Pancreas (tissue), 10 donors: ENCODE data around the gene FYCO1. TPM values are rescaled to one million over a fixed set of nuclear protein-coding genes. Genes with fewer than 3 reads are reported as not detected.

Source experiments
- ATAC-seq, 4 donors: fragments of 200-7000 bp; cut with Tn5 transposase; one replicate each; pipeline versions ENCODE4 v1.8.0 to v1.9.1; 2020; ENCODE audit warnings: mild to moderate bottlenecking in 4 of 4, moderate library complexity in 4 of 4
- DNase-seq, 6 donors: peaks; one replicate each; pipeline ENCODE4 v3.0.0-alpha.2; 2020
- FAIRE-seq: peaks from 2 replicates; lab custom pipeline; 2012; peaks lifted over from hg19 to GRCh38; lab: Jason Lieb, UNC
- H3K27ac ChIP-seq, 4 donors: fragments of 200-600 bp; sonication (generic); 1 replicate in 3 of 4; 2 replicates in 1 of 4; pipeline versions ENCODE4 v1.5.0 to v1.8.0; 2020
- H3K27me3 ChIP-seq, 4 donors: fragments of 200-600 bp; one replicate each; pipeline ENCODE4 v1.8.0; 2021
- H3K36me3 ChIP-seq, 3 donors: fragments of 200-600 bp; sonication (generic) in 1 of 3; one replicate each; pipeline versions ENCODE4 v1.5.0 to v1.8.0; 2020 to 2021
- H3K4me1 ChIP-seq, 3 donors: fragments of 200-600 bp; one replicate each; pipeline ENCODE4 v1.8.0; 2021
- H3K4me3 ChIP-seq, 4 donors: fragments of 200-600 bp; sonication (generic) in 2 of 4; one replicate each; pipeline versions ENCODE4 v1.5.0 to v1.8.0; 2020 to 2021
- H3K9me3 ChIP-seq, 4 donors: fragments of 200-600 bp; one replicate each; pipeline ENCODE4 v1.8.0; 2021
- CTCF ChIP-seq, 4 donors: fragments of 200-600 bp; sonication (generic) in 3 of 4; IDR thresholded peaks; one replicate each; pipeline versions ENCODE4 v1.5.0 to v1.8.0; 2021; ENCODE audit warnings: antibody characterized with exemption in 4 of 4
- WGBS, 2 donors: extraction: QIAGEN DNeasy Blood & Tissue Kit; methylation state at CpG; one replicate each; pipeline ENCODE4 v1.1.7; 2013; 5-methylcytosine and 5-hydroxymethylcytosine counted together
- intact Hi-C, 3 donors: fragments of 100-400 bp; cut with DNase I; formaldehyde crosslinking; loops; one replicate each; pipeline versions ENCODE4 v1.11.1 to v1.14.2; 2022
- polyA plus RNA-seq, 2 donors: library from polyadenylated mRNA; stranded (reverse); fragments of 200-250 nt; gene quantifications; one replicate each; pipeline ENCODE4 v1.2.3, GENCODE V29; 2013
- total RNA-seq, 6 donors: library from RNA; stranded (reverse); fragmentation: NEBNext Ultra II Directional in 4 of 6; extraction: Animal tissue kit (Norgen Biotek cat#: 25700) in 4 of 6; gene quantifications; one replicate each; pipeline versions ENCODE4 v1.2.1 to v1.2.4, GENCODE V29; 2021 to 2023
- donor health status: healthy with polysubstance abuse.
- donor health status: DM: no; HTN: no; CAD: no; lungs with moderate emphysema.
- donor health status: DM: no; HTN: no; CAD: no.
- donor health status: control.
- donor health status: control.
- donor health status: Bipolar disorder and iron deficiency.
- donor health status: DM: yes; HTN: yes; CAD: no.
- donor health status: DM: no; HTN: no; CAD: no.
- donor health status: DM: no; HTN: no; CAD: no.
- donor health status: DM: yes; HTN: yes; CAD: no.

The FYCO1 gene
- total and polyA plus RNA-seq, 8 donors = 9.3 to 25.1 (median 15.7) TPM

GRCh38 chr3:46025139-46025538 is 29.5 kb upstream of the FYCO1 start:
- intact Hi-C loops = no loop called here
- WGBS, 2 donors = 74 to 76% methylated on average over 1 of the region's 1 CpG

GRCh38 chr3:46024131-46024530 is 28.5 kb upstream of the FYCO1 start:
- Histone ChIP-seq H3K27me3 (no peaks in the 10 kb centered on the region), H3K36me3 (no peaks in the 10 kb centered on the region), H3K9me3 (no peaks in the 10 kb centered on the region), H3K4me1 (no peaks in the 10 kb centered on the region), H3K4me3 (no peak overlapping the region), H3K27ac (no peak overlapping the region)
- intact Hi-C loops = no loop called here
- no peak for TF ChIP-seq CTCF (IDR thresholded peaks at IDR 0.05)
- FAIRE-seq (no peak), ATAC-seq (no peak), DNase-seq (no peak)
- 52 to 59% methylated on average over 3 of the region's 3 CpGs for WGBS, 2 donors

More at GRCh38 chr3:46025139-46025538, 29.5 kb upstream of the FYCO1 start:
- no peak for TF ChIP-seq CTCF (IDR thresholded peaks at IDR 0.05)
- FAIRE-seq (no peak), ATAC-seq (no peak), DNase-seq (no peak)
- Histone ChIP-seq H3K9me3 (no peaks in the 10 kb centered on the region), H3K27me3 (no peaks in the 10 kb centered on the region), H3K36me3 (no peaks in the 10 kb centered on the region), H3K4me1 (no peaks in the 10 kb centered on the region), H3K4me3 (no peak overlapping the region), H3K27ac (no peak overlapping the region)

GRCh38 chr3:46022909-46023785 is 27.5 kb upstream of the FYCO1 start:
- ATAC-seq (no peak), FAIRE-seq (no peak), DNase-seq (no peak)
- H3K4me3 ChIP-seq = no peak overlapping the region
- no peak for TF ChIP-seq CTCF (IDR thresholded peaks at IDR 0.05)
- 78 to 88% methylated on average over 34 of the region's 34 CpGs for WGBS, 2 donors
- no peaks in the 10 kb centered on the region for H3K9me3 ChIP-seq
- intact Hi-C loops = no loop called here
- no peaks in the 10 kb centered on the region for H3K27me3 ChIP-seq
- no peak overlapping the region for H3K27ac ChIP-seq
- no peaks in the 10 kb centered on the region for H3K36me3 ChIP-seq
- H3K4me1 ChIP-seq = no peaks in the 10 kb centered on the region

GRCh38 chr3:46021516-46021915 is 25.9 kb upstream of the FYCO1 start:
- no peak for DNase-seq
- Histone ChIP-seq H3K4me3 (no peak overlapping the region), H3K9me3 (no peaks in the 10 kb centered on the region), H3K36me3 (no peaks in the 10 kb centered on the region), H3K27ac (no peak overlapping the region), H3K27me3 (no peaks in the 10 kb centered on the region), H3K4me1 (no peaks in the 10 kb centered on the region)
- 94 to 99% methylated on average over 8 of the region's 8 CpGs for WGBS, 2 donors
- intact Hi-C loops = no loop called here
- TF ChIP-seq CTCF (IDR thresholded peaks at IDR 0.05) = no peak
- no peak for ATAC-seq
- no peak for FAIRE-seq
